GM10266 (cell line): ENCODE data around the gene BUB1B.
"Not testable (repeated sequence)": the region's sequence is repeated elsewhere in the genome, so short reads cannot be mapped to it uniquely, and the experiment has no call there.

Experiments used
- DNase-seq: peaks from one replicate; pipeline ENCODE4 v3.0.0; 2012; ENCODE audit errors: extremely low spot score
- TF ChIP-seq, protein P1 (sequence below): IDR thresholded peaks from 2 replicates; pipeline ENCODE4 v1.5.1; 2012; ENCODE audit warnings: mild to moderate bottlenecking, low read depth; ENCODE audit not compliant: control insufficient read depth, insufficient read depth; ENCODE audit errors: missing control alignments

BUB1B gene, protein sequence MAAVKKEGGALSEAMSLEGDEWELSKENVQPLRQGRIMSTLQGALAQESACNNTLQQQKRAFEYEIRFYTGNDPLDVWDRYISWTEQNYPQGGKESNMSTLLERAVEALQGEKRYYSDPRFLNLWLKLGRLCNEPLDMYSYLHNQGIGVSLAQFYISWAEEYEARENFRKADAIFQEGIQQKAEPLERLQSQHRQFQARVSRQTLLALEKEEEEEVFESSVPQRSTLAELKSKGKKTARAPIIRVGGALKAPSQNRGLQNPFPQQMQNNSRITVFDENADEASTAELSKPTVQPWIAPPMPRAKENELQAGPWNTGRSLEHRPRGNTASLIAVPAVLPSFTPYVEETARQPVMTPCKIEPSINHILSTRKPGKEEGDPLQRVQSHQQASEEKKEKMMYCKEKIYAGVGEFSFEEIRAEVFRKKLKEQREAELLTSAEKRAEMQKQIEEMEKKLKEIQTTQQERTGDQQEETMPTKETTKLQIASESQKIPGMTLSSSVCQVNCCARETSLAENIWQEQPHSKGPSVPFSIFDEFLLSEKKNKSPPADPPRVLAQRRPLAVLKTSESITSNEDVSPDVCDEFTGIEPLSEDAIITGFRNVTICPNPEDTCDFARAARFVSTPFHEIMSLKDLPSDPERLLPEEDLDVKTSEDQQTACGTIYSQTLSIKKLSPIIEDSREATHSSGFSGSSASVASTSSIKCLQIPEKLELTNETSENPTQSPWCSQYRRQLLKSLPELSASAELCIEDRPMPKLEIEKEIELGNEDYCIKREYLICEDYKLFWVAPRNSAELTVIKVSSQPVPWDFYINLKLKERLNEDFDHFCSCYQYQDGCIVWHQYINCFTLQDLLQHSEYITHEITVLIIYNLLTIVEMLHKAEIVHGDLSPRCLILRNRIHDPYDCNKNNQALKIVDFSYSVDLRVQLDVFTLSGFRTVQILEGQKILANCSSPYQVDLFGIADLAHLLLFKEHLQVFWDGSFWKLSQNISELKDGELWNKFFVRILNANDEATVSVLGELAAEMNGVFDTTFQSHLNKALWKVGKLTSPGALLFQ

DNA sequence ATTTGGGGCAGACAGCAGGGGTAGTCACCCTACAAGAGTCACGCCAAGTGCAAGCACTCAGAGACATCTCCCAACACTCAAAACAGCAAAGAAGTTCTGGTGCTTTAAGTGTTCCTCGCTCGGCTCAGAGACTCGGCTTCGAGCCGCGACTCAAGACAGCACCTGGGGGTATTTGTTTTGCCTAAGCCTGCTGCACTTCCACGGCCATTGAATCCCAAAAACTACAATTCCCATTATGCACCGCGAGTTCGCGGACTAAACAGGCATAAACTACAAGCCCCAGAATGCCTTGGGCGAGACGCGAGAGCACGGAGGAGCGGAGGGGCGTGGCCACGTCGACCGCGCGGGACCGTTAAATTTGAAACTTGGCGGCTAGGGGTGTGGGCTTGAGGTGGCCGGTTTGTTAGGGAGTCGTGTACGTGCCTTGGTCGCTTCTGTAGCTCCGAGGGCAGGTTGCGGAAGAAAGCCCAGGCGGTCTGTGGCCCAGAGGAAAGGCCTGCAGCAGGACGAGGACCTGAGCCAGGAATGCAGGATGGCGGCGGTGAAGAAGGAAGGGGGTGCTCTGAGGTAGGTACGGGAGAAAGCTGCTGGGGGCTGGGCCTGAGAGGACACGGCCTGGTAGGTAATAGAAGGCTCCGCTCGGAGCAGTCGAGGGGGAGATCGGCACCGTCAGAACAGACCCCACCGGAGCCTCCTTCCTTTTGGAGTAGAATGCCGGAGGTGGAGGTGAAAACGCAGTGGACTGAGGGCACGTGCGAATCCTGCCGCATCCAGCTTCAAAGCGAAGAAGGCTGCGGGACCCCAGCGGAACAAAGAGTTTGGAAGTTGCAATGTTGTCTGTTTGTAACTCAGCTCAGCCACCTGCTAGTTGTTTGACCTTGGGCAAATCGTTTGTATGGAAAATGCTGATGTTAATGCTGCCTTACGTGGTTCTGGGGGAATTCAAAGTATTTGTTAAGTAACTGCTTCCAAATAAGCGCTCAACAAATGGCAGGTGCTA lies at the start of gene BUB1B:
BUB1B (plus strand) TSS at position 381 of the 1,000 bp plus-strand sequence; CDS start at position 533, 152 bp downstream.
- TF ChIP-seq, protein P1, sequence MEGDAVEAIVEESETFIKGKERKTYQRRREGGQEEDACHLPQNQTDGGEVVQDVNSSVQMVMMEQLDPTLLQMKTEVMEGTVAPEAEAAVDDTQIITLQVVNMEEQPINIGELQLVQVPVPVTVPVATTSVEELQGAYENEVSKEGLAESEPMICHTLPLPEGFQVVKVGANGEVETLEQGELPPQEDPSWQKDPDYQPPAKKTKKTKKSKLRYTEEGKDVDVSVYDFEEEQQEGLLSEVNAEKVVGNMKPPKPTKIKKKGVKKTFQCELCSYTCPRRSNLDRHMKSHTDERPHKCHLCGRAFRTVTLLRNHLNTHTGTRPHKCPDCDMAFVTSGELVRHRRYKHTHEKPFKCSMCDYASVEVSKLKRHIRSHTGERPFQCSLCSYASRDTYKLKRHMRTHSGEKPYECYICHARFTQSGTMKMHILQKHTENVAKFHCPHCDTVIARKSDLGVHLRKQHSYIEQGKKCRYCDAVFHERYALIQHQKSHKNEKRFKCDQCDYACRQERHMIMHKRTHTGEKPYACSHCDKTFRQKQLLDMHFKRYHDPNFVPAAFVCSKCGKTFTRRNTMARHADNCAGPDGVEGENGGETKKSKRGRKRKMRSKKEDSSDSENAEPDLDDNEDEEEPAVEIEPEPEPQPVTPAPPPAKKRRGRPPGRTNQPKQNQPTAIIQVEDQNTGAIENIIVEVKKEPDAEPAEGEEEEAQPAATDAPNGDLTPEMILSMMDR, result no peak

DNA sequence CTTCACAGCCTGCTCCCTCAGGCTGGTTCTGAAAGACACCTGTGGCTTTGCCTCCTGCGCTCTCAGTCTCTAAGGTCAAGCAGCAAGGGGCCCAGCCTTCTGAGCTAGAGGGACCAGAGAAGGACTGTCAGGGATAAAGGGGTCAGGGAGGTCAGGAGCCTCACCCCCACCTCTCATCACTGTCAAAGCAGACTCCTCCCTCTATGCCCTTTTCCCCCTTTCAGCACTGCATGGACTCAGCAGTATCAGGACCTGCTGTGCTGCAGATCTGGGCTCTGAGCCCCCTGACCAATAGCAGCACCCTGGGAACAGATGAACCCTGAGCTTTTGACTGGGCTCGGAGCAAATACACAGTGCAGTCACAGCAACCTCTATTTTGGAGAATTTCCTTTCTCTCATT lies 49.0 kb upstream of the BUB1B start:
- no peak for DNase-seq
- TF ChIP-seq, protein P1, result no peak

More for the DNA sequence above, at the start of gene BUB1B:
- peak; percentile 91 for DNase-seq

DNA sequence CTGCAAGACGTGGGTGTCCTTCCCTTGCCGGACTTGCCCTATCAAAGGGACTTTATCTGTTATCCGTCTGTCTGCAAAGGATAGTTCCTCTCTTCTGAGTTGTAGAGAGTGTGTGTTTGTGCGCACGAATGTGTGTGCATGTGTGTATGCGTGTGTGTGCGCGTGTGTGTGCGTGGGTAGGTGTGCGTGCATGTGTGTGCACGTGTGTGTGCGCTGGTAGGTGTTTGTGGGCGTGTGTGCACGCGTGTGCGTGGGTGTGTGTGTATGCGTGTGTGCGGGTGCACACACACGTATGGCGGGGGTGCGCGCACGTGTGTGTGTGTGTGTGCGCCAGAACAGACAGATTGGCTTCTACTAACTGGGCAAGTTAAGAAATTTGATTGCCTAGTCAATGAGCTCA lies 48.1 kb upstream of the BUB1B start:
- TF ChIP-seq, protein P1, result no peak
- DNase-seq, result no peak

DNA sequence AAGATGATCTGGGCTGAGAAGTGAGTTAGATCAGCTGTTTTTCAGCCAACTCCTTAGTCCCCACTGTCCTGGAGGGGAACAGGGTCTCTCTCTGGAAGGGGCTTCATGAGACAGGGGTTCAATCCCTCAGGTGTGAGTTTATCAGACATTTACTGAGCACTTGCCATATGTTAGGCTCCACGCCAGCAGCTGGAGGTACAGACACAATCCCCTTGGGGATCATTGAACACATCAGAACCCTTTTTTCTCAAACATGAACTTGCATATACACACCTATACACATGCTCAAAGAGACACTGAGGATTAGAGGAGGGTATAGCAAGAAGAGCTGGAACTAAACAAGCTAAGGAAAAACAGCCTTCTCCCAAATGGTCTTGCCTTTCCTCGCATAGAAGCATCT lies 46.7 kb upstream of the BUB1B start:
- TF ChIP-seq, protein P1, result no peak
- DNase-seq, result no peak

DNA sequence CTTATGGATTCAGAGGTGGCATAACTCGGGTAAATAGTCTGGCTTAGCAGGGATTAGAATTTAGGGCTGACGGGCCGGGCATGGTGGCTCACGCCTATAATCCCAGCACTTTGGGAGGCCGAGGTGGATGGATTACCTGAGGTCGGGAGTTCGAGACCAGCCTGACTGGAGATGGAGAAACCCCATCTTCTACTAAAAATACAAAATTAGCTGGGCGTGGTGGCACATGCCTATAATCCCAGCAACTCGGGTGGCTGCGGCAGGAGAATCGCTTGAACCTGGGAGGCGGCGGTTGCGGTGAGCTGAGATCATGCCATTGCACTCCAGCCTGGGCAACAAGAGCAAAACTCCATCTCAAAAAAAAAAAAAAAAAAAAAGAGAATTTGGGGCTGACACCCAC lies 45.8 kb upstream of the BUB1B start:
- DNase-seq, result not testable (repeated sequence)

DNA sequence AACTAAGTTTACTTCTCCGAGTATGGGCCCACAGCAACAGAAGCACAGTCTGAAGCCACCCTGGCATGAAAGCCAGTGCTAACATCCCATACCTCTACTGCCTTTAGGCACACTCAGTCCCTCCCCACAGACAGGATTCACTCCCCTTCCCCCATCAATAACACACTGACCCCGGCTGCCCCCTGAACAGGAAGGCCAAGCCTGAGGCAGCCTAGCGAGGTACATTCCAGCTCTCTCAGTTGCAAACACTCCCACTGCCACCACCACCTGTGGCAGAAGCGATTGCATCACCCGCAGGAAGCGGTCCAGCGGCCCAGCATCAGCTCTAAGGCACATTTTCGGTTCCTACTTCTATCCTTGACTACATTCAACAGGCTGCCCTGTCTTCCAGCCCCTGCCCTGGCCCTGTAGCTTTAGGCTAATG lies 45.2 kb upstream of the BUB1B start:
- DNase-seq, result peak; percentile 74
- TF ChIP-seq, protein P1, result no peak

DNA sequence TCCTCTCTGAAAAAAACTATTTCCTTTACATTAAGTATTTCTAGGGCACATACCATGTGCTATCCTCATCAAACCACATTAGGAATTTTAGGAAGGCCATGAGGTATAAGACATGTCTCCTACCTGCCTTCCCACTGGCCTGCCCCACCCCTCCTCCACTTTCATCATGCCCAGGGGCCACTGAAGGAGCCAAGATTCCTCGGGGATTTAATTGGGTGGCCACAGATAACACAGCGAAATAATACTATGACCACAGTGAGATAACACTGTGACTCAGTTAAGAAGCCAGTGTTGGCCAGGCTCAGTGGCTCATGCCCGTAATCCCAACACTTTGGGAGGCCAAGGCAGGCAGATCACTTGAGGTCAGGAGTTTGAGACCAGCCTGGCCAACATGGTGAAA lies 42.4 kb upstream of the BUB1B start:
- TF ChIP-seq, protein P1, result no peak
- no peak for DNase-seq
